ENCODE results near the gene CLUH. TPM values are rescaled to one million over a fixed set of nuclear protein-coding genes. Genes with fewer than 3 reads are reported as not detected.
"Not testable (repeated sequence)": the region's sequence is repeated elsewhere in the genome, so short reads cannot be mapped to it uniquely, and the experiment has no call there.

The CLUH gene
- total RNA-seq, 1 experiment from 2014 or later, result 21.6 TPM

- DNase-seq (ENCODE audit: low read depth), result no peak
Observed at GRCh38 chr17:2701161-2701995, 10.2 kb downstream of the CLUH start.

GRCh38 chr17:2700491-2701141 lies 10.9 kb downstream of the CLUH start:
- no peak for DNase-seq (ENCODE audit: low read depth)

GRCh38 chr17:2700030-2700490 lies 11.5 kb downstream of the CLUH start:
- no peak for DNase-seq (ENCODE audit: low read depth)

- not testable (repeated sequence) for DNase-seq (ENCODE audit: low read depth)
Observed at GRCh38 chr17:2699216-2699805, 12.3 kb downstream of the CLUH start.

- DNase-seq (ENCODE audit: low read depth), result no peak
Observed at GRCh38 chr17:2697611-2698162, 13.9 kb downstream of the CLUH start.

GRCh38 chr17:2695961-2696760 lies 15.4 kb downstream of the CLUH start:
- no peak for DNase-seq (ENCODE audit: low read depth)

GRCh38 chr17:2695243-2695960 lies 16.2 kb downstream of the CLUH start:
- no peak for DNase-seq (ENCODE audit: low read depth)

GRCh38 chr17:2694381-2695242 lies 17.0 kb downstream of the CLUH start:
- DNase-seq (ENCODE audit: low read depth), result no peak

- no peak for DNase-seq (ENCODE audit: low read depth)
Observed at GRCh38 chr17:2693561-2694380, 17.8 kb downstream of the CLUH start.

GRCh38 chr17:2692781-2693135 lies 18.8 kb downstream of the CLUH start:
- DNase-seq (ENCODE audit: low read depth), result no peak

GRCh38 chr17:2691965-2692780 lies 19.4 kb downstream of the CLUH start:
- DNase-seq (ENCODE audit: low read depth), result no peak

GRCh38 chr17:2691069-2691871 lies 20.3 kb downstream of the CLUH start:
- DNase-seq (ENCODE audit: low read depth), result no peak

- DNase-seq (ENCODE audit: low read depth), result no peak
Observed at GRCh38 chr17:2690165-2691068, 21.1 kb downstream of the CLUH start.

GRCh38 chr17:2689411-2690164 lies 22.0 kb downstream of the CLUH start:
- no peak for DNase-seq (ENCODE audit: low read depth)
